Activated naive CD4-positive, alpha-beta T cell treated with anti-CD3 and anti-CD28 coated beads, Interleukin-2, amount 50 U/mL, for 16 hours (primary cell): Measurements from ENCODE around the gene SRPK2.

ENCODE experiments used
- DNase-seq: peaks from one replicate; pipeline ENCODE4 v3.0.0-alpha.2; 2020

The SRPK2 gene

GRCh38 chr7:105127179-105127578 is 261.5 kb downstream of the SRPK2 start:
- no peak for DNase-seq

GRCh38 chr7:105126436-105126975 is 262.2 kb downstream of the SRPK2 start:
- no peak for DNase-seq

- DNase-seq: no peak
Observed at GRCh38 chr7:105125745-105126144, 263.0 kb downstream of the SRPK2 start.

GRCh38 chr7:105122619-105123018 is 266.1 kb downstream of the SRPK2 start:
- DNase-seq: no peak

GRCh38 chr7:105118612-105119600 is 269.8 kb downstream of the SRPK2 start:
- DNase-seq: no peak

GRCh38 chr7:105112440-105113418 is 276.0 kb downstream of the SRPK2 start:
- DNase-seq: no peak

- no peak for DNase-seq
Observed at GRCh38 chr7:105107458-105107857, 281.3 kb downstream of the SRPK2 start.

- DNase-seq: no peak
Observed at GRCh38 chr7:105106473-105106872, 282.2 kb downstream of the SRPK2 start.

- DNase-seq: no peak
Observed at GRCh38 chr7:105105579-105105978, 283.1 kb downstream of the SRPK2 start.

- no peak for DNase-seq
Observed at GRCh38 chr7:105102557-105103352, 286.0 kb downstream of the SRPK2 start.

- DNase-seq: no peak
Observed at GRCh38 chr7:105101864-105102263, 286.9 kb downstream of the SRPK2 start.

GRCh38 chr7:105098863-105099515 is 289.7 kb downstream of the SRPK2 start:
- DNase-seq: no peak

GRCh38 chr7:105097619-105098018 is 291.1 kb downstream of the SRPK2 start:
- DNase-seq: no peak

GRCh38 chr7:105096306-105096705 is 292.4 kb downstream of the SRPK2 start:
- DNase-seq: no peak

- no peak for DNase-seq
Observed at GRCh38 chr7:105094966-105095365, 293.8 kb downstream of the SRPK2 start.

- DNase-seq: no peak
Observed at GRCh38 chr7:105088456-105088855, 300.3 kb downstream of the SRPK2 start.

- DNase-seq: no peak
Observed at GRCh38 chr7:105087981-105088380, 300.7 kb downstream of the SRPK2 start.

GRCh38 chr7:105086850-105087249 is 301.9 kb downstream of the SRPK2 start:
- DNase-seq: no peak

- no peak for DNase-seq
Observed at GRCh38 chr7:105084581-105084980, 304.1 kb downstream of the SRPK2 start.

- DNase-seq: no peak
Observed at GRCh38 chr7:105079348-105079747, 309.4 kb downstream of the SRPK2 start.

- DNase-seq: no peak
Observed at GRCh38 chr7:105073143-105073542, 315.6 kb downstream of the SRPK2 start.

GRCh38 chr7:105068886-105069285 is 319.8 kb downstream of the SRPK2 start:
- no peak for DNase-seq
